Ishikawa (cell line): Measurements from ENCODE around the gene DIAPH2.

Source experiments
- CEBPB ChIP-seq: IDR thresholded peaks from 2 replicates; pipeline ENCODE4 v1.6.1; 2012
- CREB1 ChIP-seq: IDR thresholded peaks from 2 replicates; pipeline ENCODE4 v1.6.1; 2012; ENCODE audit warnings: low read depth
- EGR1 ChIP-seq: IDR thresholded peaks from 2 replicates; pipeline ENCODE4 v1.6.1; 2012
- EP300 ChIP-seq: IDR thresholded peaks from 2 replicates; pipeline ENCODE4 v1.6.1; 2012; ENCODE audit warnings: borderline replicate concordance
- FOXM1 ChIP-seq: IDR thresholded peaks from 2 replicates; pipeline ENCODE4 v1.6.1; 2012; ENCODE audit warnings: low read depth, borderline replicate concordance
- MAX ChIP-seq: IDR thresholded peaks from 2 replicates; pipeline ENCODE4 v1.6.1; 2012
- NFIC ChIP-seq: IDR thresholded peaks from 2 replicates; pipeline ENCODE4 v1.6.1; 2012
- RAD21 ChIP-seq: IDR thresholded peaks from 2 replicates; pipeline ENCODE4 v1.6.1; 2012; ENCODE audit warnings: low read depth
- REST ChIP-seq: IDR thresholded peaks from 2 replicates; pipeline ENCODE4 v1.6.1; 2012; ENCODE audit warnings: low read depth, mild to moderate bottlenecking
- TAF1 ChIP-seq: IDR thresholded peaks from 2 replicates; pipeline ENCODE4 v1.6.1; 2012; ENCODE audit warnings: low read depth, mild to moderate bottlenecking
- TCF12 ChIP-seq: IDR thresholded peaks from 2 replicates; pipeline ENCODE4 v1.6.1; 2012; ENCODE audit warnings: low read depth
- TEAD4 ChIP-seq: IDR thresholded peaks from 2 replicates; pipeline ENCODE4 v1.6.1; 2012
- USF1 ChIP-seq: IDR thresholded peaks from 2 replicates; pipeline ENCODE4 v1.6.1; 2012
- YY1 ChIP-seq: IDR thresholded peaks from 2 replicates; pipeline ENCODE4 v1.6.1; 2012; ENCODE audit warnings: low read depth
- ZBTB7A ChIP-seq: IDR thresholded peaks from 2 replicates; pipeline ENCODE4 v1.6.1; 2012; ENCODE audit warnings: low read depth

The DIAPH2 gene

GRCh38 chrX:97602465-97603258, 918.0 kb downstream of the DIAPH2 start:
- TF ChIP-seq YY1 (no peak), CREB1 (no peak), RAD21 (no peak), MAX (no peak), ZBTB7A (no peak), FOXM1 (no peak), TCF12 (no peak), USF1 (no peak), TAF1 (no peak), REST (no peak), EGR1 (no peak), NFIC (no peak), TEAD4 (no peak), CEBPB (no peak), EP300 (no peak)

GRCh38 chrX:97605271-97605670, 920.6 kb downstream of the DIAPH2 start:
- TF ChIP-seq YY1 (no peak), TEAD4 (no peak), REST (no peak), FOXM1 (no peak), ZBTB7A (no peak), MAX (no peak), CREB1 (no peak), CEBPB (no peak), USF1 (no peak), EGR1 (no peak), EP300 (no peak), TCF12 (no peak), RAD21 (no peak), NFIC (no peak), TAF1 (no peak)

GRCh38 chrX:97609357-97609756, 924.7 kb downstream of the DIAPH2 start:
- no peak for TF ChIP-seq USF1
- no peak for TF ChIP-seq RAD21
- no peak for TF ChIP-seq NFIC
- no peak for TF ChIP-seq CEBPB
- no peak for TF ChIP-seq FOXM1

- TF ChIP-seq TEAD4 (no peak), FOXM1 (no peak), NFIC (no peak), CREB1 (no peak), CEBPB (no peak)
Observed at GRCh38 chrX:97609938-97610337, 925.3 kb downstream of the DIAPH2 start.

GRCh38 chrX:97616883-97617530, 932.4 kb downstream of the DIAPH2 start:
- TF ChIP-seq CEBPB (no peak), TCF12 (no peak), YY1 (no peak), MAX (no peak), CREB1 (no peak), RAD21 (no peak), FOXM1 (no peak)
